ENCODE results near the gene FKBP3.

- TF ChIP-seq, protein P1, sequence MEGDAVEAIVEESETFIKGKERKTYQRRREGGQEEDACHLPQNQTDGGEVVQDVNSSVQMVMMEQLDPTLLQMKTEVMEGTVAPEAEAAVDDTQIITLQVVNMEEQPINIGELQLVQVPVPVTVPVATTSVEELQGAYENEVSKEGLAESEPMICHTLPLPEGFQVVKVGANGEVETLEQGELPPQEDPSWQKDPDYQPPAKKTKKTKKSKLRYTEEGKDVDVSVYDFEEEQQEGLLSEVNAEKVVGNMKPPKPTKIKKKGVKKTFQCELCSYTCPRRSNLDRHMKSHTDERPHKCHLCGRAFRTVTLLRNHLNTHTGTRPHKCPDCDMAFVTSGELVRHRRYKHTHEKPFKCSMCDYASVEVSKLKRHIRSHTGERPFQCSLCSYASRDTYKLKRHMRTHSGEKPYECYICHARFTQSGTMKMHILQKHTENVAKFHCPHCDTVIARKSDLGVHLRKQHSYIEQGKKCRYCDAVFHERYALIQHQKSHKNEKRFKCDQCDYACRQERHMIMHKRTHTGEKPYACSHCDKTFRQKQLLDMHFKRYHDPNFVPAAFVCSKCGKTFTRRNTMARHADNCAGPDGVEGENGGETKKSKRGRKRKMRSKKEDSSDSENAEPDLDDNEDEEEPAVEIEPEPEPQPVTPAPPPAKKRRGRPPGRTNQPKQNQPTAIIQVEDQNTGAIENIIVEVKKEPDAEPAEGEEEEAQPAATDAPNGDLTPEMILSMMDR (conservative IDR thresholded peaks at IDR 0.05 in 1 of 2, IDR thresholded peaks at IDR 0.05 in 1 of 2; ENCODE audit: extremely low read depth in 1 of 2, insufficient read depth in 1 of 2, low read depth in 1 of 2, low read length in 2 of 2), result no peak
- TF ChIP-seq EZH2 (IDR thresholded peaks at IDR 0.05; ENCODE audit: borderline replicate concordance, low read length), result no peak
These were observed 10.4 kb upstream of the FKBP3 start for GRCh38 chr14:45144658-45145057.
